Measurements from ENCODE around the gene MCCC1. TPM values are rescaled to one million over a fixed set of nuclear protein-coding genes. Genes with fewer than 3 reads are reported as not detected.

Gene MCCC1
- total and polyA plus RNA-seq, 2 of the 4 experiments (the other 2 are of a cell fraction), result 14.2 to 17.9 TPM

DNA sequence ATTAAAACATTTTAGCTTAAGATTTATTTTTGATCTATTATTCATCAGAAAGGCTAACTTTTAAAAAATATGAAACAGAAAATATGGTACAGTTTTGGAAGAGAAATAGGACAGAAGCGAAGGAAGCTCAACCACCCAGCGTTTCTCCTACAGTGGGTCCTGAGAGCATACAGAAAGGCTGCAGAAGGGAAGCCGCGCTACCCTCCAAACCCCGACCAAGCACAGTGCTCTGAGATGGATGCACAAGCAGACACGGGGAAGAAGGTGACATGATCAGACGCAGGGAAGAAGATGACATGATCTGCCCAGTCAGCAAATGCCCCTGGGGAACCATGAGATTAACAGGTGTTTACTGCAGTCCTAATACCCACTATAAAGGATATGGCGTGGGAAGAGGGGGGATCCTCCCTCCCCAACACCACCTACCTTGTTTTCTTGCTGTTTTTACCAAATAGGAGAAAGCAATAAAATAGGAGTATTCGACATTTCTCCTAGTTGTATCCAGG, 133.4 kb downstream of the MCCC1 start:
- Histone ChIP-seq H3K9me3 (ENCODE audit: control insufficient read depth, insufficient read depth, low read length) (no peaks in the 10 kb centered on the region), H3K23ac (ENCODE audit: low read depth, low read length) (0 out of 2 replicates have a peak overlapping the region, but pooled peaks have one; percentile 60), H3K9me1 (ENCODE audit: insufficient read depth, low read length) (peaks cover 4% of the 10 kb centered on the region), H4K8ac (ENCODE audit: low read depth in 2 of 2, low read length in 2 of 2) (no peak overlapping the region), H4K5ac (ENCODE audit: low read depth, low read length) (no peak overlapping the region), H2BK20ac (ENCODE audit: low read depth, low read length) (no peak overlapping the region), H2BK120ac (ENCODE audit: low read depth, low read length) (no peak overlapping the region), H3K27me3 (ENCODE audit: control insufficient read depth, insufficient read depth, low read length) (no peaks in the 10 kb centered on the region), H2AFZ (replicated peaks; ENCODE audit: low read length, poor library complexity) (no peak overlapping the region), H3K4ac (ENCODE audit: low read depth, low read length) (no peak overlapping the region), H3K79me1 (ENCODE audit: low read depth in 1 of 2, low read length in 2 of 2) (peaks cover 14 to 37% of the 10 kb centered on the region in 2 experiments), H3K4me2 (ENCODE audit: low read depth, low read length) (no peak overlapping the region), H2AK5ac (ENCODE audit: low read depth, low read length) (no peak overlapping the region), H4K91ac (ENCODE audit: insufficient read depth, low read depth, low read length) (no peak overlapping the region), H3K4me1 (ENCODE audit: control insufficient read depth, insufficient read depth, low read length) (peaks cover 9% of the 10 kb centered on the region), H2BK5ac (ENCODE audit: low read depth, low read length, poor library complexity, severe bottlenecking) (no peak overlapping the region), H3K36me3 (ENCODE audit: control insufficient read depth, insufficient read depth, low read length) (peaks cover 4% of the 10 kb centered on the region; the same call in 1 of the 2 replicates), H3K27ac (ENCODE audit: insufficient read depth, low read length) (no peak overlapping the region), H3K18ac (ENCODE audit: low read depth, low read length) (no peak overlapping the region), H3K4me3 (ENCODE audit: insufficient read depth, low read depth, low read length) (no peak overlapping the region), H4K20me1 (ENCODE audit: insufficient read depth, low read length) (peaks cover 6% of the 10 kb centered on the region), H3K9ac (ENCODE audit: low read depth, low read length) (no peak overlapping the region), H2AK9ac (replicated peaks; ENCODE audit: low read depth, low read length, poor library complexity) (no peak overlapping the region), H3K14ac (replicated peaks; ENCODE audit: low read depth, low read length) (no peak overlapping the region), H2BK15ac (ENCODE audit: low read depth, low read length) (no peak overlapping the region), H3K56ac (ENCODE audit: extremely low read depth, insufficient read depth, low read length) (no peak overlapping the region)
- CTCF ChIA-PET, result interaction anchor here (0.8 kb wide), 1 partner anchor 120 kb away, joined by 3 read pairs; no protein-coding TSS in a partner anchor
- in situ Hi-C loops (cut with MboI; ENCODE audit: low sequenced_read_pairs) (no loop called here), dilution Hi-C loops (cut with HindIII; ENCODE audit: low sequenced_read_pairs, unreplicated experiment) (no loop called here), intact Hi-C loops (cut with micrococcal nuclease) (no loop called here)
- no CpG with 5 or more reads among the region's 9 CpGs for WGBS, 2 experiments (ENCODE audit: extremely low coverage in 2 of 2, insufficient read length in 1 of 2)
- TF ChIP-seq MXI1 (IDR thresholded peaks at IDR 0.05; ENCODE audit: borderline replicate concordance, low read depth, low read length) (no peak), CEBPB (IDR thresholded peaks at IDR 0.05; ENCODE audit: low read depth, low read length) (no peak), MAFK (IDR thresholded peaks at IDR 0.05; ENCODE audit: low read depth, low read length) (peak; percentile 53; the same call in 1 of the 2 replicates)
- no TSS peak for BruUV-seq (replicated peaks)
- POLR2A ChIA-PET (ENCODE audit: unreplicated experiment), result no interaction called here
- ATAC-seq (ENCODE audit: low read depth), result no peak
- no peak for DNase-seq

Other genes with a start within 250 kb of the MCCC1 start
- 17.7 and 48.9 TPM in 2 replicates for gene DCUN1D1, start 119.0 kb downstream of the MCCC1 start, total RNA-seq (2012; rRNA removed)
- gene DCUN1D1, start 119.0 kb downstream of the MCCC1 start, polyA plus RNA-seq (2012; rRNA removed), result 10.5 and 12.5 TPM in 2 replicates
- gene LAMP3, start 63.2 kb upstream of the MCCC1 start, total RNA-seq (2012; rRNA removed), result under 0.01 TPM in 1 of 2 replicates, not detected in the other
- 0.02 and 0.03 TPM in 2 replicates for gene LAMP3, start 63.2 kb upstream of the MCCC1 start, polyA plus RNA-seq (2012; rRNA removed)
- gene B3GNT5, start 153.8 kb upstream of the MCCC1 start, total RNA-seq (2012; rRNA removed), result 3.4 and 4.4 TPM in 2 replicates
- gene B3GNT5, start 153.8 kb upstream of the MCCC1 start, polyA plus RNA-seq (2012; rRNA removed), result 1.4 and 1.6 TPM in 2 replicates